Measurements from ENCODE around the gene PIBF1. TPM values are rescaled to one million over a fixed set of nuclear protein-coding genes. Genes with fewer than 3 reads are reported as not detected.

The PIBF1 gene
- total and polyA plus RNA-seq, 2 of the 4 experiments (the other 2 are of a cell fraction), result 5.1 to 13.3 TPM

- Histone ChIP-seq H3K4ac (ENCODE audit: low read depth, low read length) (no peak overlapping the region), H3K56ac (ENCODE audit: extremely low read depth, insufficient read depth, low read length) (no peak overlapping the region), H4K5ac (ENCODE audit: low read depth, low read length) (no peak overlapping the region), H3K36me3 (ENCODE audit: control insufficient read depth, insufficient read depth, low read length) (no peaks in the 10 kb centered on the region), H3K9ac (ENCODE audit: low read depth, low read length) (no peak overlapping the region), H3K27me3 (ENCODE audit: control insufficient read depth, insufficient read depth, low read length) (no peaks in the 10 kb centered on the region), H3K27ac (ENCODE audit: insufficient read depth, low read length) (no peak overlapping the region), H3K4me3 (ENCODE audit: insufficient read depth, low read depth, low read length) (no peak overlapping the region), H4K8ac (ENCODE audit: low read depth in 2 of 2, low read length in 2 of 2) (no peak overlapping the region), H3K9me3 (ENCODE audit: control insufficient read depth, insufficient read depth, low read length) (no peaks in the 10 kb centered on the region), H3K79me1 (ENCODE audit: low read depth in 1 of 2, low read length in 2 of 2) (no peaks in the 10 kb centered on the region), H4K91ac (ENCODE audit: insufficient read depth, low read depth, low read length) (no peak overlapping the region), H3K18ac (ENCODE audit: low read depth, low read length) (no peak overlapping the region), H2AK5ac (ENCODE audit: low read depth, low read length) (no peak overlapping the region), H2BK5ac (ENCODE audit: low read depth, low read length, poor library complexity, severe bottlenecking) (no peak overlapping the region), H2BK15ac (ENCODE audit: low read depth, low read length) (no peak overlapping the region), H2AFZ (replicated peaks; ENCODE audit: low read length, poor library complexity) (no peak overlapping the region), H2BK20ac (ENCODE audit: low read depth, low read length) (no peak overlapping the region), H3K4me2 (ENCODE audit: low read depth, low read length) (no peak overlapping the region), H3K14ac (replicated peaks; ENCODE audit: low read depth, low read length) (no peak overlapping the region), H4K20me1 (ENCODE audit: insufficient read depth, low read length) (no peaks in the 10 kb centered on the region), H3K23ac (ENCODE audit: low read depth, low read length) (no peak overlapping the region), H3K9me1 (ENCODE audit: insufficient read depth, low read length) (no peaks in the 10 kb centered on the region), H3K4me1 (ENCODE audit: control insufficient read depth, insufficient read depth, low read length) (no peaks in the 10 kb centered on the region), H2BK120ac (ENCODE audit: low read depth, low read length) (no peak overlapping the region), H2AK9ac (replicated peaks; ENCODE audit: low read depth, low read length, poor library complexity) (no peak overlapping the region)
- in situ Hi-C loops (cut with MboI; ENCODE audit: low sequenced_read_pairs), result no loop called here
- no CpG with 5 or more reads among the region's 1 CpG for WGBS, 2 experiments (ENCODE audit: extremely low coverage in 2 of 2, insufficient read length in 1 of 2)
- DNase-seq, result no peak
- intact Hi-C loops (cut with micrococcal nuclease), result no loop called here
- CTCF ChIA-PET, result no interaction called here
- no peak for ATAC-seq (ENCODE audit: low read depth)
- no TSS peak for BruUV-seq (replicated peaks)
- dilution Hi-C loops (cut with HindIII; ENCODE audit: low sequenced_read_pairs, unreplicated experiment), result no loop called here
- POLR2A ChIA-PET (ENCODE audit: unreplicated experiment), result no interaction called here
- TF ChIP-seq CHD1 (IDR thresholded peaks at IDR 0.05; ENCODE audit: low read depth, low read length) (no peak), RCOR1 (IDR thresholded peaks at IDR 0.05; ENCODE audit: insufficient replicate concordance, low read length) (no peak), FOS (IDR thresholded peaks at IDR 0.05; ENCODE audit: low read depth, low read length) (no peak), POLR2A (IDR thresholded peaks at IDR 0.05; ENCODE audit: low read depth, low read length) (no peak), USF2 (IDR thresholded peaks at IDR 0.05; ENCODE audit: low read depth, low read length) (no peak), NFE2L2 (IDR thresholded peaks at IDR 0.05; ENCODE audit: low read depth, low read length) (no peak), BHLHE40 (IDR thresholded peaks at IDR 0.05; ENCODE audit: low read depth, low read length) (no peak), RFX5 (IDR thresholded peaks at IDR 0.05; ENCODE audit: low read depth, low read length) (no peak), SMC3 (IDR thresholded peaks at IDR 0.05; ENCODE audit: low read depth, low read length) (no peak), MAZ (IDR thresholded peaks at IDR 0.05; ENCODE audit: borderline replicate concordance, low read depth, low read length) (no peak), MAFK (IDR thresholded peaks at IDR 0.05; ENCODE audit: low read depth, low read length) (no peak), MXI1 (IDR thresholded peaks at IDR 0.05; ENCODE audit: borderline replicate concordance, low read depth, low read length) (no peak)
These were observed 204.3 kb downstream of the PIBF1 start for GRCh38 chr13:72986197-72986596.

All from IMR-90 (cell line).